ENCODE data around the gene CALM3. TPM values are rescaled to one million over a fixed set of nuclear protein-coding genes. Genes with fewer than 3 reads are reported as not detected.
A peak's percentile ranks its signal among the peaks of the same experiment; 100 is the strongest.

Gene CALM3
- total RNA-seq, 2 experiments from 2014 or later, result 493 to 631 TPM

GRCh38 chr19:46616631-46617322 is 15.6 kb downstream of the CALM3 start:
- DNase-seq (peak; percentile 87), ATAC-seq (peak; percentile 31)
- Mint-ChIP-seq H3K4me1 (peaks cover 81% of the 10 kb centered on the region), H3K27ac (peak overlapping the region; percentile 99), H3K27me3 (no peaks in the 10 kb centered on the region), H3K9me3 (ENCODE audit: low read depth) (no peaks in the 10 kb centered on the region), H3K36me3 (ENCODE audit: low read depth) (peaks cover 20% of the 10 kb centered on the region), H3K4me3 (peak overlapping the region; percentile 68)
- ChIA-PET CTCF (interaction anchor here (1.1 to 14.4 kb wide), 8 partner anchors 9 to 45 kb away, joined by 3 to 206 read pairs (median 6); partner anchors contain the start of genes CALM3, DACT3 and GNG8), POLR2A (interaction anchor here (0.6 to 2.7 kb wide), 6 partner anchors 9 to 44 kb away, joined by 3 to 19 read pairs (median 4); partner anchors contain the start of genes CALM3 and DACT3)
- intact Hi-C loops (cut with DNase I, micrococcal nuclease), result loop anchor here in 1 of 2 experiments (2.0 kb wide), 1 partner anchor 14 kb away; no protein-coding TSS in a partner anchor

- H3K4me1 Mint-ChIP-seq, result peaks cover 81% of the 10 kb centered on the region
- H3K4me3 Mint-ChIP-seq, result peak overlapping the region; percentile 68
- POLR2A ChIA-PET, result interaction anchor here (0.7 to 2.7 kb wide), 5 partner anchors 10 to 44 kb away, joined by 3 to 19 read pairs (median 3); partner anchors contain the start of genes CALM3 and DACT3
- H3K27me3 Mint-ChIP-seq, result no peaks in the 10 kb centered on the region
- CTCF ChIA-PET, result interaction anchor here (1.1 to 14.4 kb wide), 10 partner anchors 8 to 44 kb away, joined by 3 to 206 read pairs (median 6); partner anchors contain the start of genes CALM3, DACT3 and GNG8
- DNase-seq (peak; percentile 39), ATAC-seq (peak; percentile 5)
- intact Hi-C loops (cut with DNase I, micrococcal nuclease), result loop anchor here in 1 of 2 experiments (2.0 kb wide), 1 partner anchor 15 kb away; no protein-coding TSS in a partner anchor
- H3K27ac Mint-ChIP-seq, result peak overlapping the region; percentile 99
- H3K36me3 Mint-ChIP-seq (ENCODE audit: low read depth), result peaks cover 28% of the 10 kb centered on the region
- H3K9me3 Mint-ChIP-seq (ENCODE audit: low read depth), result no peaks in the 10 kb centered on the region
Observed at GRCh38 chr19:46617601-46618000, 16.5 kb downstream of the CALM3 start.

- intact Hi-C loops (cut with DNase I, micrococcal nuclease), result no loop called here
- ChIA-PET CTCF (interaction anchor here (0.9 to 14.4 kb wide), 6 partner anchors 10 to 43 kb away, joined by 3 to 206 read pairs (median 6); partner anchors contain the start of genes CALM3 and DACT3), POLR2A (interaction anchor here (0.7 to 2.7 kb wide), 7 partner anchors 9 to 18 kb away, joined by 3 to 19 read pairs (median 4); partner anchors contain the start of genes CALM3 and GNG8)
Observed at GRCh38 chr19:46618670-46619231, 17.6 kb downstream of the CALM3 start.

GRCh38 chr19:46620267-46620666 is 19.1 kb downstream of the CALM3 start:
- peaks cover 38% of the 10 kb centered on the region for H3K36me3 Mint-ChIP-seq (ENCODE audit: low read depth)
- H3K4me1 Mint-ChIP-seq, result peaks cover 77% of the 10 kb centered on the region
- intact Hi-C loops (cut with DNase I, micrococcal nuclease), result loop anchor here in 1 of 2 experiments (5.0 kb wide), 1 partner anchor 167 kb away; the partner anchor contains the start of gene SLC1A5
- ChIA-PET POLR2A (interaction anchor here (0.8 to 1.0 kb wide), 4 partner anchors 8 to 22 kb away, joined by 3 to 4 read pairs (median 3); no protein-coding TSS in a partner anchor), CTCF (interaction anchor here (0.6 to 14.4 kb wide), 9 partner anchors 8 to 114 kb away, joined by 3 to 206 read pairs (median 4); partner anchors contain the start of genes DACT3 and GNG8)
- peak overlapping the region; percentile 94 for H3K27ac Mint-ChIP-seq
- no peaks in the 10 kb centered on the region for H3K9me3 Mint-ChIP-seq (ENCODE audit: low read depth)
- no peak for ATAC-seq
- peak overlapping the region; percentile 73 for H3K4me3 Mint-ChIP-seq
- no peaks in the 10 kb centered on the region for H3K27me3 Mint-ChIP-seq
- DNase-seq, result no peak

More at GRCh38 chr19:46618670-46619231, 17.6 kb downstream of the CALM3 start:
- Mint-ChIP-seq H3K27ac (peak overlapping the region; percentile 94), H3K4me1 (peaks cover 77% of the 10 kb centered on the region), H3K27me3 (no peaks in the 10 kb centered on the region), H3K36me3 (ENCODE audit: low read depth) (peaks cover 32% of the 10 kb centered on the region), H3K9me3 (ENCODE audit: low read depth) (no peaks in the 10 kb centered on the region), H3K4me3 (peak overlapping the region; percentile 73)
- ATAC-seq (no peak), DNase-seq (no peak)

DNA sequence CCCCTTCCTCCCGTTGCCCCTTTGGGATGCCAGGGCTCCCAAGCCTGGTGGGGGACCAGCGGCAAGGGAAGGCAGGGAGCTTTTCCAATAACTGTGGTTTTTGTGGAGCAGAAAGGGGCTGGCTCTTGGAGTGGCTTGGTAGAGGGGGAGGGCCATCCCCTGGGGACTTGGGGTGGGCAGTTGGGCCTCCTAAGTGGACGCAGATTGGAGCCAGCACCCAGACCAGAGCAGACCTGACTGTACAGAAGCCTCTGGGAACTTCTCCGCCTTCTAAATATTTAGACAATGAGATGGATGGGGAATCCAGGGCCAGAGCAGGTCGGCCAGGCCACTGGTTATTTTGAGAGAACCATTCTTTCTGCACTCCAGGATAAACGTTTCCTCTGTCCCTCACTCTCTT is 19.6 kb downstream of the CALM3 start:
- POLR2A ChIA-PET, result interaction anchor here (0.8 kb wide), 2 partner anchors 8 to 22 kb away, joined by 3 to 4 read pairs; no protein-coding TSS in a partner anchor
- ATAC-seq (no peak), DNase-seq (no peak)
- Mint-ChIP-seq H3K4me1 (peaks cover 78% of the 10 kb centered on the region), H3K9me3 (ENCODE audit: low read depth) (no peaks in the 10 kb centered on the region), H3K36me3 (ENCODE audit: low read depth) (peaks cover 38% of the 10 kb centered on the region), H3K27ac (peak overlapping the region; percentile 94), H3K27me3 (no peaks in the 10 kb centered on the region), H3K4me3 (peak overlapping the region; percentile 66)
- intact Hi-C loops (cut with DNase I, micrococcal nuclease), result loop anchor here in 1 of 2 experiments (5.0 kb wide), 1 partner anchor 167 kb away; the partner anchor contains the start of gene SLC1A5
- CTCF ChIA-PET, result interaction anchor here (0.6 to 14.4 kb wide), 10 partner anchors 8 to 158 kb away, joined by 3 to 206 read pairs (median 4); partner anchors contain the start of genes DACT3 and GNG8

DNA sequence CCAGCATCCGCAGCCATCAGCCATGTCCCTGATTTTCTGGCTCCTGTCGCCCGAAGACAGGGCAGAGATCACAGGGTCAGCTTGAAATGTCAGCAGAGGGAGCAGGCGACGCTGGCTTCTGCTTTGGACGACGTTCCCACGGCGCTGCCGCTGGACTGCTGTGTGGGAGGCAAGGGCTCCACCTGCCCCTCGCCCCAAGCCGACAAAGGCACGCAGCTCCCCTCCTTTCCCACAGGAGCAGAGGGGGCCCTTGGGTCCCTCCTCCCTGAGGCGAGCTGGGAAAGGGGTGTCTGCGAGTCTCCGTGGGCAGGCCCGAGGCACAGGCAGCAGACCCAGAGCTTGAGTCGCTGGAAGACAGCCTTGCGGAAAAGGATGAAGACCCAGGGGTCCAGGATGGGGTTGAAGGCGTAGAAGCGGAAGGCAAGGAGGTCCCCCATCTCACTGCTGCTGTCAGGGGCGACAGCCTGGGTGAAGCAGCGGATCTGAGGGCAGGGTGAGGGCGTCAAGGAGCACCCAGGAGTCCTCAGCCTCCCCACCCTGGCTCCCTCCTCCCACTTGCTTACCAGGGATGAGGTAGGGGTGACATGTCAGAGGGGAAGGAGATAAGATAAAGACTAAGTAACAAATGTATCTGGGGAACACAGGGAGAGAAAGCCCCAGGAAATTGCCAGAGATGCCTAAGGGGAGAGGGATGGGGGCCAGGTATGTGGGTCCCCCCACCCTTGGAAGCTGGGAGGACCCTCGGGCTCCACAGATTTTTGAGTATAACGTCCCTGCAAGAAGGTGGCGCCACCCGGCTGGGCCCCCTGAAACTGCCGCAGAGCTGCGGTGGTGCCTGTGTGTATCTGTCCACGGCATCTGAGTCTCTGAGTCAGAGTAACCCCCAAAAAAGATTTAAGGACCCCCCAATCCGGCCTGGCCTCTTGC is 20.3 kb downstream of the CALM3 start:
- CTCF ChIA-PET, result interaction anchor here (0.6 to 14.4 kb wide), 12 partner anchors 9 to 233 kb away, joined by 3 to 206 read pairs (median 4); partner anchors contain the start of genes CALM3, DACT3 and GNG8
- peak overlapping the region; percentile 94 for H3K27ac Mint-ChIP-seq
- no peaks in the 10 kb centered on the region for H3K9me3 Mint-ChIP-seq (ENCODE audit: low read depth)
- H3K36me3 Mint-ChIP-seq (ENCODE audit: low read depth), result peaks cover 38% of the 10 kb centered on the region
- H3K4me3 Mint-ChIP-seq, result peak overlapping the region; percentile 66
- no peaks in the 10 kb centered on the region for H3K27me3 Mint-ChIP-seq
- POLR2A ChIA-PET, result no interaction called here
- intact Hi-C loops (cut with DNase I, micrococcal nuclease), result loop anchor here in 1 of 2 experiments (5.0 kb wide), 1 partner anchor 166 kb away; the partner anchor contains the start of gene SLC1A5
- no peak for ATAC-seq
- peak; percentile 56 for DNase-seq
- peaks cover 71% of the 10 kb centered on the region for H3K4me1 Mint-ChIP-seq

GRCh38 chr19:46622118-46622446 is 21.0 kb downstream of the CALM3 start:
- peak overlapping the region; percentile 66 for H3K4me3 Mint-ChIP-seq
- no peak for DNase-seq
- H3K36me3 Mint-ChIP-seq (ENCODE audit: low read depth), result peaks cover 38% of the 10 kb centered on the region
- H3K27ac Mint-ChIP-seq, result peak overlapping the region; percentile 66
- no peak for ATAC-seq
- intact Hi-C loops (cut with DNase I, micrococcal nuclease), result loop anchor here in 1 of 2 experiments (5.0 kb wide), 1 partner anchor 165 kb away; the partner anchor contains the start of gene SLC1A5
- no peaks in the 10 kb centered on the region for H3K27me3 Mint-ChIP-seq
- POLR2A ChIA-PET, result no interaction called here
- no peaks in the 10 kb centered on the region for H3K9me3 Mint-ChIP-seq (ENCODE audit: low read depth)
- CTCF ChIA-PET, result interaction anchor here (0.6 to 14.4 kb wide), 9 partner anchors 10 to 233 kb away, joined by 3 to 206 read pairs (median 4); partner anchors contain the start of genes CALM3 and DACT3
- H3K4me1 Mint-ChIP-seq, result peaks cover 65% of the 10 kb centered on the region

- Mint-ChIP-seq H3K4me1 (peaks cover 54% of the 10 kb centered on the region), H3K36me3 (ENCODE audit: low read depth) (peaks cover 33% of the 10 kb centered on the region), H3K27me3 (no peaks in the 10 kb centered on the region), H3K9me3 (ENCODE audit: low read depth) (no peaks in the 10 kb centered on the region), H3K4me3 (peak overlapping the region; percentile 82), H3K27ac (peak overlapping the region; percentile 92)
- DNase-seq, result no peak
- no peak for ATAC-seq
- POLR2A ChIA-PET, result no interaction called here
- intact Hi-C loops (cut with DNase I, micrococcal nuclease), result loop anchor here in 1 of 2 experiments (5.0 kb wide), 1 partner anchor 163 kb away; the partner anchor contains the start of gene SLC1A5
- CTCF ChIA-PET, result interaction anchor here (2.5 to 4.0 kb wide), 2 partner anchors 10 to 11 kb away, joined by 10 to 12 read pairs; no protein-coding TSS in a partner anchor
Observed at GRCh38 chr19:46623915-46624502, 22.9 kb downstream of the CALM3 start.

DNA sequence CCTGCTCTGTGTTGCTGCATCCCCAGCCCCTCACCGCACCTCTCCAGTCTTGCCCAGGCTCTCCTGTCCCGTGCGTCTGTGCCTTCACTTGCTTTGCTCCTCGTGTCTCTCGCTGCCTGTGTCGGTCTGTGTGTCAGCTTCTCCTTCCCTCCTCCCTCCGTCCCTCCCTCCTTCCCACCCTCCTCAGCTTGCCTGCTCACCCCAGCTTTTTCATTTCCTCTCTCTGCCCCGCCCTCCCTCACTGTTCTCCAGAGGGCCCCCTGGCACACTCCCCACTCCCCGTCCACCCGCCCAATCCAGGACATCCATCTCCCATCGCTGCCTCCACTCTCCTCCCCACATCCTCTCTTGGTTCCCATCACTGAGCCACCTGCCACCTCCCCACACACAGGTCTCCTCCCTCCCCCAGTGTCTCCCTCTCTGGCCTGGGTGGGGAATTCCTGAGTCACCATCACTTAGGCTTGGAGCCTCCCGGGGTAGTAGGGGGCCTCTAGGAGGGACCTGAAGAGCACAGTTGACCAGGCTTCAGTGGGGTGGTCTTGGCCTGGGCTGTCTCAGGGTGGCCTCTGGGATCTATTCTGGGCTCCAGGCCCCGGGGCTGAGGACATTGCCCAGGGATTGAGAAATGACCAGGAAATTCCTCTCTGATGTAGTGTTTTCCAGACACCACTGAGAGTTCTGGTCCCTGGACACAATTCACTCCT is 24.0 kb downstream of the CALM3 start, which contains the start of gene PTGIR:
Gene PTGIR (minus strand): TSS at position 132 of the 704 bp plus-strand sequence. CDS start 864 bp downstream, outside the sequence.
- DNase-seq (peak; percentile 75), ATAC-seq (peak; percentile 80)
- peak within 1 kb of the TSS; percentile 82 for H3K4me3 Mint-ChIP-seq
- ChIA-PET POLR2A (no interaction called here), CTCF (interaction anchor here (0.6 to 2.5 kb wide), 5 partner anchors 8 to 86 kb away, joined by 3 to 10 read pairs (median 3); no protein-coding TSS in a partner anchor)
- intact Hi-C loops (cut with DNase I, micrococcal nuclease), result loop anchor here in 1 of 2 experiments (5.0 kb wide), 1 partner anchor 162 kb away; the partner anchor contains the start of gene SLC1A5
- peaks cover 45% of the 10 kb centered on the region for H3K4me1 Mint-ChIP-seq
- peak within 1 kb of the TSS; percentile 92 for H3K27ac Mint-ChIP-seq
- no peaks in the 10 kb centered on the region for H3K27me3 Mint-ChIP-seq
- peaks cover 31% of the 10 kb centered on the region for H3K36me3 Mint-ChIP-seq (ENCODE audit: low read depth)
- H3K9me3 Mint-ChIP-seq (ENCODE audit: low read depth), result no peaks in the 10 kb centered on the region
